ENCODE measurements around the gene TTLL10.

Gene TTLL10

DNA sequence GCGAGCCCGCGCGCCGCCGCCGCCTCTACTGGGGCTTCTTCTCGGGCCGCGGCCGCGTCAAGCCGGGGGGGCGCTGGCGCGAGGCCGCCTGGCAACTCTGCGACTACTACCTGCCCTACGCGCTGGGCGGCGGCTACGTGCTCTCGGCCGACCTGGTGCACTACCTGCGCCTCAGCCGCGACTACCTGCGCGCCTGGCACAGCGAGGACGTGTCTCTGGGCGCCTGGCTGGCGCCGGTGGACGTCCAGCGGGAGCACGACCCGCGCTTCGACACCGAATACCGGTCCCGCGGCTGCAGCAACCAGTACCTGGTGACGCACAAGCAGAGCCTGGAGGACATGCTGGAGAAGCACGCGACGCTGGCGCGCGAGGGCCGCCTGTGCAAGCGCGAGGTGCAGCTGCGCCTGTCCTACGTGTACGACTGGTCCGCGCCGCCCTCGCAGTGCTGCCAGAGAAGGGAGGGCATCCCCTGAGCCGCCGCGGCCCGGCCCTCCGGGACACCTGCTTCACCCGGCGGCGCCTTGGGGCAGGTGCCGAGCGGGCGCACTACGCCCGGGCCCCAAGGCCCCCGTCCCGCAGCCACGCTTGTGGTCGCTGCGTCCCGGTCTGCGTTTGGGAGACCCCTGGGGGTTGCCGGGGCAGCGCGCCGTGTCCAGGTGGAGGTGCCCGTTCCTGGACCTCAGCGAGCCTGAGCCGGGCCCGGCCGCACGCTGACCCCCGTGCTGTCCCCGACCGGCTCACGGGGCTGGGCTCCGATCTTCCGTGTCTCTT lies 59.3 kb downstream of the TTLL10 start:
- no peak for DNase-seq (ENCODE audit: low read depth in 4 of 4, low spot score in 1 of 4)

DNA sequence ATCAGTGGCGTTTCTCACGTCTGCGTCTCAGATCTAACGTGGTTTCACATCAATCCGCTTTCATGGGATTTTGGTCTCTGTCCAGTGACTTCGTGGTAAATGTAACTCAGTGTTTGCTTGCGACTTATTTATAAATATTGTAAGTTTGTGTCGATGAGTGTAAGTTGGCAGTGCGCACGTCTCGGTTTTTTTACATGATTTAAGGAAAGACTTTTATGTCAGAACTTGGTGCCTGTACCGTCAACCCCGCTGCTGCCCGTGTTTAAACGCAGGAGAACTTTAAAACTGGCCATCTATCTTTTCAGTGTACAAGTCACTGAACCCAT lies 59.9 kb downstream of the TTLL10 start:
- DNase-seq (ENCODE audit: low read depth in 4 of 4, low spot score in 1 of 4), result no peak

DNA sequence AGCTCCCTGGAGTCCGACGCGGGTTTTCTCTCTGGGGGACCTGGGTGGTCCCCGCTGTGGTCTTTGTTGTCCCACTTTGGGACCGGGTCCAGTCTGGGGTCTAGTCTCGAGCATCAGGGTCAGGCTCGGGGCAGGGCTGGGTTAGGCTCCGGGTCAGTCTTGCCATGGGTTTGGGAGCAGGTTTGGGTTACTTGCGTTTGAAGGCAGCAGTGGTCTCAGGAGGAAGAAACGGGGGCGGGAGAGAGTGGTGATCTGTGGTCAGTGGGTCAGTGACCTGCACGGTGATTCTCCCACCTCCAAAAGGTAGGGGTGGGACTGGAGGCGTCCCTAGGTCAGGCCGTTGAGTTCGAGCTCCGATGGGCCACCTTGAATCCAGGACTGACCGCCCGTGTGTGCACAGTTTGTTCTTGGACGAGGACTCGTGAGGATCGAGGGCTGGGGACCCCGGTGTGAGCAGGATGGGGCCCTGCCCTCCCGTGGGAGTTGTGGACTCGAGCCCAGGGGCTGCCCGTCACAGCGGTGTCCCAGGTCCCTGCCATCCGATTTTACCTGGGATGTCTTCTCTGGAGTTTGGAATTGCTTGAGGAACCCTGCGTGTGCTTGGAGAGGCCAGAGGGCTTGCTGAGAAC lies 60.6 kb downstream of the TTLL10 start:
- no peak for DNase-seq (ENCODE audit: low read depth in 4 of 4, low spot score in 1 of 4)

DNA sequence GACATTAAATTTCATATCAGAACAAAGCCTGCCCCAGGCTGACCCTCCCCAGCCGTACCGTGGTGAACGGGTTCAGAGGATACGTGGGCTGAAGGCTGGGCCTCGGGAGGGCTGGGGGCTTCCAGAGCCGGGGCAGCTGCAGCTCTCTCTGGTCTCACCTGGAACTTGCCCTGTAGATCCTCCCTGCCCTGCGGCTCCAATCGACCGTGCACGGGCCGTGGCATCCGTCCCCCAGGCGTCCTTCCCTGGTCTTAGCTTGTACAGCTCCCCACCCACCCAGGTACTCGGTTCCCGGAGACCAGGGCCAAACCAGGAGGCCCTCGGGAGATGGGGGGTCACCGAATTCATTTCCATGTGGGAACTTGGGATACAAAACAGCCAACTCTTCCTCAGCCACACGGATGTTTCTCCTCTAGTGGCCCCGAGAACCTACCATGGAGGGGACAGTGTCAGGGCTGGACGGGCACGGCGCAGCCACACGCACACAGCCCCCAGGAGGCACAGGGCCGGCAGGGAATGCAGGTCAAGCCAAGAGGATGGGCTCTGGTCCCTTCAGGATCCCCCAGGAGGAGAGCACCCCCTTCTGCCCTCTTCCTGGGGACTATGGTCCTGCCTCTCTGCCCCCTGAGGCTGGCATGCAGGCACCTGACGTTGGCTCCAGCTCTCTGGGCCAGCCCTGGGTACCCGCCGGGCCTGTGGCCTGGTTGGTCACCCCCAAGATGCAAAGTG lies 61.5 kb downstream of the TTLL10 start:
- DNase-seq (ENCODE audit: low read depth in 4 of 4, low spot score in 1 of 4), result no peak

DNA sequence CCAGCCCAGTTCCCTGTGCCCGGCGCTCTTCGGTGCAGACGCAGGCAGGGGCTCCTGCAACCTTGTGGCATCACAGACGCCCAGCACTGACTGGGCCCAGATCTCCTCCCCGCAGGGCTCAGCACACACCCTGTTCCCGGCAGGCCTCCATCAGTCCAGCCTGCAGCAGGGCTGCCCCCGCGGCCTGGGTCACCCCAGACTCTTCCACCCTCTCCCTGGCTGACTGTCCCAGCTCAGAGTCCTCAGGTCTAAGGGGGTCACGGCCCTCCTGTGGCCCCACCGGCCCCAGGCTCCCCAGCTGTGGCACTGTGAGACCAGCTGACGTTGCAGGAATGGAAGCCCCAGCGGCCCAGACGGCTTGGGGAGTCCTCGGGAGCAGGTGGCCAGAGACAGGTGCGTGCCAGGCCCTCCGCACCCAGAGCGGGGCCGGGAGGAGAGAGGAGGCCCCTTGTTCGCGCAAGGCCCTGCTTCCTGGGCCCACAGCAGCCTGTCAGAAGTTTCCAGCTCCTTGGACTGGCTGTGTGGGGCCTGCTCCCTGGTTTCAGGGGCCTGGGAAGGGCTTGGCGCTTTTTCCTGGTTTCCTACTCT lies 62.6 kb downstream of the TTLL10 start:
- no peak for DNase-seq (ENCODE audit: low read depth in 4 of 4, low spot score in 1 of 4)

DNA sequence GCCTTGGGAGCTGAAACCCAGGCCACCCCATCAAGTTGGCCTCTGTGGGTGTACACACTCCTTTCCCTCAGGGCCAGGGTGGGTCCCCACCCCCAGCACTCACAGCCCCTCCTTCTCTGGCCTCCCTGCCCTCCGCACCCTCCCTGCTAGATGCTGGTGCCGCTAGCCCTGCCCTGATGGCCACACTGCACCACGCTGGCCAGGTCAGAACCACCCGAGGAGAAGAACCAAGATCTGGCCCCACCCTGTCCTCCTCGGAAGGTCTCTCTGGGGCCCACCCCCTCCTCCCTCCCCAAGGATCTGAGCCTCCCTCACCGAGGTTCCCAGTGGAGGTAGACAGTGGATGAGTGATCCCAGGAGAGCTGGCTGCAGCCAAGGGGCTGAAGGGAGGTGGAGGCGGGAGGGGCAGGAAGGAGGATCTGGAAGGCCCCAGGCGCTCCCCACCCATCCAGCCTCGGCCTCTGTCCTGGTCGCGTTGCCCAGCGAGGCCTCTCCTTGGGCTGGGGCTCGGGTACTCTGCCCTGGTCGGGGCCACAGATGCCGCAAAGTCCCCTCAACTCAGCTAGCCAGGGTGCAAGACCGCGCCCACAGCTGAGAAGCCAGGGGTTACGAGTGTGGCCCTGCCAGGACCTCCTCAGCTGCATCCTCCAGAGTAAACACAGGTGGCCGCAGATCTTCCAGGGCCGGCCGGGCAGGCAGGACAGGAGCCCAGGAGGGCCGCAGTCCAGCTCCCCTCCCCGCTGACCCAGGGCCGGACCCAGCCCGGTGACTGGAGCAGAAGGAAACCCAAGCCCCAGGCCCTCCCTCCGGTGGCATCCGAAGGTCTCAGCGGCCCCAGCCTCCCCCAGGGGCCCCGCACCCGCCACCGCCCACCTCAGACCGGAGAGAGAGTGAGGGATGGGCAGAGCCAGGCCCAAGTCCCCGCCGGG lies 63.5 kb downstream of the TTLL10 start:
- no peak for DNase-seq (ENCODE audit: low read depth in 4 of 4, low spot score in 1 of 4)

DNA sequence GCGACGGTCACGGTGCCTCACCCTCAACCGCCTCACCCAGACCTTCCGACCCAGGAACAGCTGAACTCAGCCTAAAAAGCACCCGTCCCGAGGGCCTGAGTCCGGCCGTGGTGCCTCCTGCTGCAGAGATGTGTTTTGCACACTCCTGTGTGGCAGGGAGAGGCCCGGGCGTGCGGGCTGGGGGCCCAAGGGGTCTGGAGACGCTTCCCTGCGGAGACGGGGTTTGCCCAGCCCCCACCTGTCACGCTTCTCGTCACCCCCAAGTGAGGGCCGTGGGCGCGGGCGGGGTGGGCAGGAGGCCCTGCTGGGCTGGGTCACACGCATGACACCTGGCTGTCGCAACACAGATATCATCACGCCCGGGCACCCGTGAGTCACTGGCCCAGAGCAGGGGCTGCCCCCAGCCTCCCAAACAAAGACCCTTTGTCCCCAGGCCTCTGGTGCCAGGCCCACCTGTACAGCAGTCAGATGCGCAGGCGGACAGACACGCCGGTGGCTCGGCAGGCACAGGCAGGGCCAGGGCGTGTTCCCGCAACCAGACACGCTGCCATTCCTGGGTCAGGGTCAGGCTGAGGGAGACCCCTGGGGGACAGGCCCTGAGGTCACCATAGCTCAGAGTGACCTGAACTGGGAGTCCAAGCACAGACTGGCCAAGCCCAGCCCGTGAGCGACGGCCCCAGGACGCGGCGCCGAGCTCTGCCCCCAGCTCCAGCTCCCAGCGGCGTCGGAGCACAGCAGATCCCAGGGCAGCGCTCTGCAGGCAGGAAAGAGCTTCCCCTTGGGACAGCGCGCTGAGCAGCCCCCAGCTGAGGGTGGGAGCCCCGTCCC lies 64.4 kb downstream of the TTLL10 start:
- DNase-seq (ENCODE audit: low read depth in 4 of 4, low spot score in 1 of 4), result no peak

DNA sequence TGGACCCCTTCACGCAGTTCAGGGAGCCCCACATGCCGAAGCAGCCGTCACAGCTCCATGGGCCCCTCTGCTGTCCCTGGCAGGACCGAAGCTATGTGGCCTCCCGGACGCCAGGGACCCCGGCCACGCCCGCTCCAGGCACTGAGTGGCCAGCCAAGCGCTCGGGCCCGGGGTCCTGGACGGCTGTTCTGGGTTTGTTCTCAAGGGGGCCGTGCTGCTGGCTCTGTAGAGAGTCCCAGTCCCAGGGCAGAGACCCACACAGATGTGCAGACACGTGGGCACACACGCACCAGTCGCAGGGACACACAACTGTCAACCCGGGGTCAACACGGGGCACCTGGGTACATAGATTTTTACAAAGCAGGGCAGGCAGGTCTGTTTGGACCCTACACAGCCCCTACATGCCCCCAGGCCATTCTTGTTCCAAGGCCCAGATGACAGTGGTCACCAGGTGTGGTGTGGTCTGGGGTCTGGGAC lies 65.1 kb downstream of the TTLL10 start:
- no peak for DNase-seq (ENCODE audit: low read depth in 4 of 4, low spot score in 1 of 4)

DNA sequence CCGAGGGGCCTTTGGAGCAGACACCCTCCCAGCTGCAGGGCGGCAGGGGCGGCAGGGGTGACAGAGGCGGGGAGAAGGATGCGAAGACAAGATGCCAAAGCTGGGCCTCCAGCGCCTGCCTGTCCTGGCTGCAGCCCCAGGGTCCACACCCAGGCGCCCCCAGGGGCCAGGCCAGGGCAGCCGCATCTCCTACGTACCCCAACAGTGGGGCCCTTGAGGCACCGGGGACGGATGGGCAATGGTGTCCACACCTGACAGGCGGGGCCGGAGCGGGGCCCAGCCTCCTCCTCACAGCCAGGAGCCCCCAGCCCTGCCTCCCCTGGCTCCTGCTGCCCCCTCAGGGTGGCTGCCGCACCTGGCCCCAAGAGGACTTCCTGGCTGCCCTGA lies 65.5 kb downstream of the TTLL10 start:
- DNase-seq (ENCODE audit: low read depth in 4 of 4, low spot score in 1 of 4), result no peak

DNA sequence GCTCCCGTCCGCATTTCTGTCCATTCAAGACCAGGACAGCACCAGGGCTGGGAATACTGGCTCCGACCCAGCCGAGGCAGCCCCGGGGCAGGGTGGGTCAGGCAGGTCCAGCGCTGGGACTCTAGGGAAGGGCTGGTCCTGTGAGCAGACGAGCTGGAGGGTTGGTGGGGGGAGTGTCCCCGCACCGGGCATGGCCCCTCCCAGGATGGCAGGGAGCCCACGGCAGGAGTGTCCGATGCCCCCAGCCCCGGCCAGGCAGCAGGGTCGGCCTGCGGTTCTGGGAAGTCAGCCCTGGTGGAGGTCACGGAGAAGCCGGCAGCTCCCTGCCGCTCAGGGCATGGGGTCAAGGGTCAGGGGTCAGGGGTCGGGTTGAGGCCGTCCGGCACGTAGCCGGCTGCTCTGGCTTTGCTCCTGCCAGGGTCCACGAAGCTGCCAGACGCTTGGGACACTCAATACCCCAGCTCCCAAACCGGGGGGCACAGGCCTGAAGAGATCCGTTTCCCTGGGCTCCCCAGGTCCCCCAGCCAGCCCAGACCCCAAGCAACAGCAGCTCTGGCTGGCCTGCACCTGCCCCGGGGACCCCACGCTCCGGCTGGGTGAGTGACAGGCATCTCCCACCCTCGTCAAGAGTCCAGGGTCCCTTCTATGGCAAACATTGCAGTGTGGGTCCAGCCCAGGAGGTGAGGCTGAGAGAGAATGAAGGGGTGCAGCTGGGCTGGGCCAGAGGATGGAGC lies 66.1 kb downstream of the TTLL10 start:
- DNase-seq (ENCODE audit: low read depth in 4 of 4, low spot score in 1 of 4), result no peak

DNA sequence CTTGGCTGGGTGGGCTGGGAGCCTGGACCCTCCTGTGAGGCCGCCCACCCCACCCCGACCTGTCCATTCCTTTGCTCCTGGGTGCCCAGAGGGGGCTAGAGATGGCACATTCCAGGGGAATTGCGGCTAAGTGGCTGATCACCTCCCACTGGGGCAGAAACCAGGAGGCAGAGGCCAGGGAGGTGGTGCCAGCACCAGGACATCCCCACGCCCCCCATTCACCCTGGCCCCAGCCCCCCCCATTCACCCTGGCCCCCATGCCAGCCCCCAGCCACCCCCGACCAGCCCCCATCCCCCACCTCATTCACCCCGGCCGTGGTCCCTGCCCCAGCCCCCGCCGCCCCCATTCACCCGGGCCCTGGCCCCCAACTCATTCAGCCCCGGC lies 66.7 kb downstream of the TTLL10 start:
- DNase-seq (ENCODE audit: low read depth in 4 of 4, low spot score in 1 of 4), result no peak

DNA sequence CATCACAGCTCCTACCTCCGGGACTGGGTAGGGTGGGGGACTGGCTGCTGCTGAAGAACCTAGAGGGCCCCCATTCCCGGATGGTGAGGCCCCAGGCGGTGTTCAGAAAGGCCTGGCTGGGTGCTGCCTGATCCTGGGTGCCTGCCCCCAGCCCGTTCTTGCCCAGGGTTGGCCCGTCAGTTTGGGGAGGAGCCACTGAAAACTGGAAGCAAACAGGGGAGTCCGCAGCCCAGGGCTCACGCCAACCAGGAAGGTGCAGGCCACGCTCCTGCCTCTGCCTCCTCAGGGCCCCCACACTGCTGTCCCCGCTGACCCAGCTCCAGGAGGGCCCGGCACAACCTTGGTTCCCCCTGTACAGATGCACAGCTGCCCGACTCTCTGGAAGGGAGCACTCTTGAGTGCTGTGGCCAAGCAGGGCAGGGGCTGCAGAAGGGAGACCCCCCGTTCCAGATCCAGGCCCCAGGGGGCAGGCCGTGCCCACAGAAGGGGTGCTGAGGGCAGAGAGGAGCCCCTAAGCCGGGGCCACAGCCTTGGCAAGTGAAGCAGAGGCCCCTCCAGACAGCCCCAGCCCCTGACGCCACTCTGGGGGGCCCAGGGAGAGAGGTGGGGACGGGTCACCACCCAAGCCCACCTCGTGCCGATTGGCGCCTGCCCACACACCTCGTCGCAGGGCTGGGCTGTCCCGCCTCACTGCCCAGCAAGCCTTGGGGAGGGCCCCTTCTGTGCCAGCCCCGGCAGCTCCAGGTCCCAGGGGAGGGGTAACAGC lies 67.3 kb downstream of the TTLL10 start:
- DNase-seq (ENCODE audit: low read depth in 4 of 4, low spot score in 1 of 4), result no peak

DNA sequence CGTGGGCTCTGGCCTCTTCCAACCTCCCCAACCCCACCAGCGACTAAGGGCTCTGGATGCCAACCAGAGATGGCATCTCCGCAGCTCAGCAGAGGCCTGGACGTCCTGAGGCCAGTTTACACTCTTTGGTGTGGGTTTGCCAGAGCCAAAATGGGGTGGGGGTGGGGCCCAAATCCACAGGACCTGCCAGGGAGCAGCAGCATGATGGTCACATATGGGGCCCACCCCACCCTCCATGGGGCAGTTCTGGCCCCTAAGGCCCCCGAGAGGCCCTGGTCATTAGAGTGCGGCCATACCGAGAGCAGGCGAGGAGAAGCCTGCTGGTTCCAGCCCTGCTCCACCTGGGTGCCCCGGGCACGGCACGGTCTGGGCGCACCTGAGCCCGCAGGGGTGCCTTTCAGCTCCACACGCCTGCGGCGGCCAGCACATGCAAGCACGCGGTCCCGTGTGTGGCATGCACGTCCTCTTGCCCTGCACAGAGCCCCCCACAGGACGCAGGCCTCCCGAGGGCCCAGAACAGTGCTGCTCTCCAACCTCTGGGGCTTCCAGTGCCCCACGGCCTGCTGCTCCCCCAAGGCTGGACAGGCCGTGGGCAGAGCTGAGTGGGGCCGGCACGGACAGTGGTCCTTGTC lies 68.0 kb downstream of the TTLL10 start:
- no peak for DNase-seq (ENCODE audit: low read depth in 4 of 4, low spot score in 1 of 4)

DNA sequence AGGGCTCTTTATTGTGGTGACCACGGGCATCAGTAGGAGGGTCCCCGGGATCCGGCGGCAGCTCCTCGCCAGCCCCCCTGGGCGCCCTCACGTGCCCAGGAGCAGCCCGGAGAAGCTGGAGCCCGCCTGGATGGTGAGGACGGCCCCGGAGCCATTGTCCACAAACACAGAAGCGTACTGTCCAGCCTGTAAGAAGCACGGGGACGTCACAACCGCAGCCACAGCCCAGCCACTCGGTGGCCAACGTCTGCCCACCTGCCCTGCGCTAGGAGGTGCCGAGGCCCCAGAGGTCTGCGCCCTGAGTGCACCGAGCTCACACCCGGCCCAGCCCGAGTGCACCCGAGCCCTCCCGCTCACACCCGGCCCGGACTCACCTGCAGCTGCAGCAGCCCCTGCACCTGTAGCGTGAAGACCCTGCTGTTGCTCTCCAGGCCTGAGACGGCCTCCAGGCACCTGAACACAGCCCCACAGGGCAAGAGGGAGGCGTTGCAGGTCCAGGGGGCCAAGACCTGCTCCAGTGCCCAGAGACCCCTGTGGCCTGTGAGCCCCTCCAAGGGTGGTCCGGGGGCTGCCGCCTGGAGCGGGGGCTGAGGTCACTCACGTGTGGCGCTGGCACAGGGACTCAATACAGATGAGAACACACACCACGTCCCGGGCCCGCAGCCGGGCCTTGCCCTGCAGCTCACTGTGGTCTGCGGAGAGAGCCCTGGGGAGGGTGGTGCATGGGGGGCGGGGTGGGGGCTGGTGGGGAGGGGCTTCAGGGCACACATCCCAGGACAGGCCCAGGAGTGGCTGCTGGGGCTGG lies 69.0 kb downstream of the TTLL10 start:
- no peak for DNase-seq (ENCODE audit: low read depth in 4 of 4, low spot score in 1 of 4)

DNA sequence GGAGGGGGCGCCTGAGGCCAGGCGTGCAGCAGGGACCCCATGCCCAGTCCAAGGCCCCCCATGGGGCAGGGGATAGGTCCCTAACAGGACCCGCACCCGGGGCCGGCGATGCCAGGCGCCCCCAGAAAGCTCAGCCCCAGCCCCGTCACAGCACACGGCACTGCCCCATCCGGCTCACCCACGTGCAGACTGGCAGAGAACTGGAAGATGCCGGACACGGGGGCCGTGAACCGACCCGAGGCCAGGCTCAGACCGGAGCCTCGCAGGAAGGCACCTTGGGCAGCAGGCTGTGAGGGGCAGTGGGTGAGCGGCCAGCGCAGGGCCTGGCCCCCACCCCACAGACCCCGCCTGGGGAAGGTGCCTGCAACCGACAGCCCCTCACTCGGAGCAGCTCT lies 69.6 kb downstream of the TTLL10 start:
- DNase-seq (ENCODE audit: low read depth in 4 of 4, low spot score in 1 of 4), result no peak

DNA sequence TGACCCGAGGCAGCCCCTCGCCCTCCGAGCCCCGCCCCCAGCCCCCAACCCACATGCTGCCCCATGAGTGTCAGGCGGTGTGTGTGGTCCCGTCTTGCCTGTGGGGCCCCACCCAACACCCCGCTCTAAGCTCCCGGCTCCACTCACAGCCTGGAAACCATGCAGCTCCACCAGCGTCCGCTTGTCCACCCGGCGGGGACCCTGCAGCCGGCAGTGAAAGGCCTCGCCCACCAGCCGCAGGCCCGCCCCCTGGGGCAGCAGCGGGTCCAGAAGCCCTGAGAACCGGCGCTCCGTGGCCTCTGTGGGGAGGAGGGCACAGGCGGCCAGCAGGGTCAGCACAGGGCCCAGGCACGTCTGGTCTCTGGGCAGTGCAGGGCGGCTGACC lies 70.1 kb downstream of the TTLL10 start:
- no peak for DNase-seq (ENCODE audit: low read depth in 4 of 4, low spot score in 1 of 4)

DNA sequence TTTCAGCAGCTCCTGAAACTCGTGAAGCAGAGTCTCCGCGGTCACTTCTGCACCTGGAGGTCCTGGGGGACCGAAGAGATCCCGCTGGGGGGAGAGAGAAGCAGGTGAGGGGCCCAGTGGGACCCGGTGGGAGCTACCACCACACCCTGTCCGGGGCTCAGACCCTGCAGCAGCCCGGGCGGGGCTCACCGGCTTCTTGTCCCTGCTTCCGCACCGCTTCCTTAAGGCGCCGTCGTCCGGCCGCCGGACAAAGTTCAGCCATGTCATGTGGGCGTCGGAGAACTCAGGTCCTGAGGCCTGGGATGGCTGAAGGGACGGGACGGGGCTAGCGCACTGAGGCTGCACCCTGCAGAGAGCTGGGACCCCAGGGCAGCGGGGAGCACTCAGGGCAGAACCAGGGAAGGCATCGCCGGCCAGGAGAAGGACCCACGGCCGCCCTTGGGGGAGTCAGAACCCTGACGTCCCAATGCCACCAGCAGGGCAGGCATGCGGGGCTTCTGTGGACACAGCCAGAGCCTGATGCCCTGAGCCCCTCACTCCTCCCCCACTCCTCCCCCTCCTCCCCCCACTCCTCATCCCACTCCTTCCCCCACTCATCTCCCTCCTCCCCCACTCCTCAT lies 70.6 kb downstream of the TTLL10 start:
- no peak for DNase-seq (ENCODE audit: low read depth in 4 of 4, low spot score in 1 of 4)
